ENCODE measurements around the gene DDX59.
"Not testable (repeated sequence)": the region's sequence is repeated elsewhere in the genome, so short reads cannot be mapped to it uniquely, and the experiment has no call there.

DDX59 gene

DNA sequence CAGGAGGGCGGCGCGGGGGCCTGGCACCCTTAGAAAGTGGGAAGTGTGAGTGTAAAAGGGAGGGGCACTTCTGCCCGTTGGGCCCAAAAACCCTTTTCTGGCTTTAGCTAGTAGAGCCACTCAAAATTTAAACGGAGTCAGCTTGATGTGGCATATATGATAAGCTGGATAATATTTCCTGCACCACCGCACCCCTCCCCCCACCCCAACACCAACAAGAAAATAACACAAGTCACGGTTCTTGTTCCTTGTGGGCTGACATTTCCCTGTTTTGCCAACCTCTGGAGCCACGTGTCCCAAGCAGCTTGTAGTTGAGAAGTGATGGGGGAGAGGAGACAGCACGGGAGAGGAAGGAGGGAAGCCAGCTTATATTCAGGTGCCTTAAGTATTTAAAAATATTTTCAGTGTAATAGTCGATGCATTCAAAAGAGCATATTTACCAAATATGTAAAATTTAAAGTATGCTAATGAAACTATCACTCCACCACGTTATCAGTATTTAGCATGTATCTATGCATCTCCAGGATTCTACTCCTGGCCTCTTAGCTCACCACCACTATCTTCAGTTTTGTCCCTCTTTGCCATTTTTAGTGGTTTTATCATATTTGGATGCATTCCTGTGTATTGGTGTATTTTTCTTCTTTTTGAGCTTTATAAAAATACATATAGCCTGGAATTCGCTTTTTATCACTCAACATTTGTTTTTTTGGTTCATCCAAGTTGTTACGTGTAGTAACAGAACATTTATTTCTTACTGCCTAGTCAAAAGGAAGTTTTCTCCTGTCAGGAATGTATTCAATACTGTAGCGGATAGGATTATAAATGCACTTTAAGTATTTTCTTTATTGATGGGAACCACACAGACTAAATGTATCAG is 773 bp upstream of the DDX59 start:
- no peak for DNase-seq

DNA sequence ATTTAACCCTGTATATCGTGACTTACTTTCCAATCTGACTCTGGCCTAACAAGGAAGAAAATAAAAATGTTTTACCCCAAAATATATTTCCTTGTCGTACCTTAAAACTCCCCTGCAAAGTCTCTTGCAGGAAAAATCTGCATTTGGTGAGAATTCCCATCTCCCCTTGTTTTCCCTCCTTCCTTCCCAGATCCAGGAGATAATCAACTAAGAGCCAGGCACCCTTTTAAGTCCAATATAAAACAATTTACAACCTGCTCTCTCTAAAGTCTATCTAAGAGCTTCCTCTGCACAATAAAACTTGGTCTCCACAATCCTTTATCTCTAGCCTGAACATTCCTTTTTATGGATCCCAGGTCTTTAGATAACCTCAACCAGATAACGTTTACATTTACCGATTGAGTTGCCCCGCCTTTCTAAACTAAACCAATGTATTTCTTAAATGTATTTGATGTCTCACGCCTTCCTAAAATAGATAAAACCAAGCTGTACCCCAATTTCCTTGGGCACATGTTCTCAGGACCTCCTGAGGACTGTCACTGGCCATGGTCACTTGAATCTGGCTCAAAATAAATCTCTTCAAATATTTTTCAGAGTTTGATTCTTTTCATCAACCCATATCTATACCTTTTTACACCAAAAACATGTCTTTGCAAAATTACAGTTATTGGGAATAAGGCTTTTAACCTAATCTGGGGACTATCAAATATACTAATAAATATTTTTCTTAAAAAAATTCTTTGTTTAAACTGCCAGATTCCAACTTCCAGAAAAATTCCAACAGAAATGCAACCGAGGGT is 993 bp downstream of the DDX59 start:
- no peak for DNase-seq

DNA sequence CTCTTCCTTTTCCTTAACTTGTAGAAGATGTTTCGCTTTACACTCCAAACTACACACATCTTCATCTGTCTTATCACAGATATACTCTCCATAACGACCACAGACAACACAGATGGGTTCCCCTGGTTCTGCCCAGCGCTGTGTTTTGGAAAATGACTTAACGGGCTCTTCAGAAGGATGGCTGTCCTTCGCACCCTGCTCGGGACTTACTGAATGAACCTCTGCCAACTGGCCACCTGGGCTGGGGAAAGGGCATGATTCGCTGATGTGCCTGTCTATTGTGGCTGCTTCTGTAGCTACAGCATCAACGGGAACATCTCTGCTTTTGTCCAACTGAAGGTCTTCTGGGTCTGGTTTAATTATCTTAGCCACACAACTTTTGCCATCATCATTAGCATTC is 3.4 kb downstream of the DDX59 start:
- no peak for DNase-seq

DNA sequence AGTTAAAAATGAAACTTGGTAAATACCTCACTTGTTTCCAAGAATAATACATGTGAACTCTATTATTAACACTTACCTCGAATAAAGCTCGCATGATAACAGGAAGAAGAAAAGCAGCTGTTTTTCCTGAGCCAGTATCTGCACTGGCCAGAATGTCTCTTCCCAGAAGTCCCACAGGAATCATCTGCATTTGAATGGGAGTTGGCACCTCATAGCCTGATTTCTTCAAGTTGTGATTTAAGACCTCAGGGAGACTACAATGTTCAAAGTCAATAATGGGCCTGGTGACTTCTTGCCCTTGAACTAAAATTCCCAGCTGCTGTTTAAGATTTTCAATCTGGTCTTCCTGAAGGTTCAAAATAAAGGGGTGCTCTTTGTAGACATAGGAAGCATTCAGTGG is 3.8 kb downstream of the DDX59 start:
- DNase-seq, result no peak

DNA sequence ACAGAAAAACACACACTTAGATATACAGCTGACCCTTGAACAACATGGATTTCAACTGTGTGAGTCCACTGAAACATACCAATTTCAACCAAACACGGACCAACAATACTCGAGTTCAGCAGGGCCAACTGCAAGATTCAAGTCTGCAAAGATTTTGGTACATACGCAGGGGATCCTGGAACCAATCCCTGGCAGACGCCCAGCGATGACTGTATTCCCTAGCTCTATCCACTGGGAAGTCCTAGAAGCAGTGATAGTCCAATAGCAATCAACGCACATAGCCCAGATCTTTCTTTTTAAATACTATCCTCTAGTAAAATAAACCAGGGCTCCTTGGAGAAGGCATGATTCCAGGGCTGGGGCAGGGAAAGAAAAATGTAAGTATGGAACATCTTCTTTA is 9.0 kb downstream of the DDX59 start:
- DNase-seq, result no peak

DNA sequence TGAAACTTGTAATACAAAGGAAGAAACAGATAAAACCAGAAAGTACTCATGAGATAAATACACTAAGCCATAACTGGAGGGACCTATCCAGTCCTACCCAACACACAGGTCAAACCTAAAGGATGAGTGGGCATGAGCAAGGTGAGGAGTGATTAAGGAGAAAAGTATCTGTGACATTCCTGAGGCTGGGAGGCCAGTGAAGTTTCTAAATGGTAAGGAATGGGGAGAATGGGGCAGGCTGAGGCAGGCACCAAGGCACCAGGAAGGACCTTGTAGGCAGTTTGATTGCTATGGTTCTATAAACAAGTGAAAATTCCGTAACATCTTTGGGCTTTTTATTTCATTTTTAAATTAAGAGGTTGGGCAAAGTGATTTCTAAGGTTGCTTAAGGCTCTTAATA is 10.4 kb downstream of the DDX59 start:
- DNase-seq, result no peak

DNA sequence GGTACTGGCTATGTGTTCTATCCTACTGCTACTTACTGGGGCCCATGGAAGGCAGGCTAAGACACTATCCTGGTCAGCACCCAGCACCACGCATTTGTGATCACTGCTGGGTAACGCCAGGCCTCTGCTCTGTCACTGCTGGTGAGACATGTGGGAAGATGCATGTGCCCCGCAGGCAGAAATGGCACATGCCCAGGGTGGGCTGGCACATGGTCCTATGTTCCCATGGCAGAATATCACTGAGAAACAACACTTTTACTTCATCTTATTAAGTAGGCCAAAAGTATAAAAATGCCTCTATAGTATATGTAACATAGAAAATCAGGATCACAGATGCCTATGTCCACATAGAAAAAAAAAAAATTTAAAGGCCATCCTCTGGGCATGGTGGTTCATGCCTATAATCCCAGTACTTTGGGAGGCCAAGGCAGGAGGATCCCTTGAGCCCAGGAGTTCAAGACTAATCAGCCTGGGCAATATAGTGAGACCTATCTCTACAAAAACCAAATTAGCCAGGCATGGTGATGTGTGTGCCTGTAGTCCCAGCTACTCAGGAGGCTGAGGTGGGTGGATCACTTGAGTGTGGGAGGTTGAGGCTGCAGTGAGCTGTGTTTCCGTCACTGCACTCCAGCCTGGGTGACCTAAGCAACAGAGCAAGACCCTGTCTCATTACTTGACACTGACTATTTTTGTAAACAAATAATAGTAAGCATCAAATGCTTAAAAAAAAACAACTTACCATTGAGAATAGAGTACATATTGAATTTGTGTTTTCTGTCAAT is 11.5 kb downstream of the DDX59 start:
- DNase-seq, result no peak

DNA sequence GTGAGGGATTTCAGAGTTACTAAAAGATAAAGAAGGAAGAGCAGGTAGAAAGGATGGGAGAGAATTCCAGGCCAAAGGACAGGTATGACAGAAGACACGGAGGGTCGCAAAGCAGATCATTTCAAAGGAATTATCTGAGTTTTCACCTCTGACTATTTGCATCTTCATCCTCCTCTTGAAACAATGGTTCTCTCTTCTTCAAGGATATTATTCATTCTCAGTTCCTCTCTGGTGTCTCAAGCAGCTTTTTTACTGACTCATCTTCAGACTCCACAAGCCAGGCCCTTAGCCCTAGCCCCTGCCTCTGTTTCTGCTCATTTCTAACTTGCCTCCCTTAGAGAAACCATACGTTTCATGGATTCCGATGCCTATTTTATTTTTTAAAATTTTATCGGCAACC is 15.0 kb downstream of the DDX59 start:
- no peak for DNase-seq

DNA sequence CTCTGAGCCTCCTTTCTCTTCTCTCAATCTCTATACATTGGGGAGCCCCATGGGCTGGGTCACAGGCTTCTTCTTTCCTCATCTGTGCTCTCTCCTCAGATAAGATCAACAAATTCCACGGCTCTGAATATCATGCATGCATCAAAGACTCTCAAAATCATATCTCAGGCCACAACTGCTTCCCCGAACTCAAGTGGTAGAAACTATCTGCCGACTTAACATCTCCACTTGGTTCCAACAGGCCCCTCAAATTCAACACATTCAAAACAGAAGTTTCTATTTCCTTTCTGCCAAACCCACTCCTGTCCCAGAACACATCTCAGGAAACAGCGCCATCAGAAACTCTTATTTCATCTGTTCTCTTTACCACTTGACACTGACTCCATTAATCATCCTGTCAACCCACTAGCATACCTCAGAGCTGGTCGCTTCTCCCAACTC is 16.7 kb downstream of the DDX59 start:
- DNase-seq, result no peak

DNA sequence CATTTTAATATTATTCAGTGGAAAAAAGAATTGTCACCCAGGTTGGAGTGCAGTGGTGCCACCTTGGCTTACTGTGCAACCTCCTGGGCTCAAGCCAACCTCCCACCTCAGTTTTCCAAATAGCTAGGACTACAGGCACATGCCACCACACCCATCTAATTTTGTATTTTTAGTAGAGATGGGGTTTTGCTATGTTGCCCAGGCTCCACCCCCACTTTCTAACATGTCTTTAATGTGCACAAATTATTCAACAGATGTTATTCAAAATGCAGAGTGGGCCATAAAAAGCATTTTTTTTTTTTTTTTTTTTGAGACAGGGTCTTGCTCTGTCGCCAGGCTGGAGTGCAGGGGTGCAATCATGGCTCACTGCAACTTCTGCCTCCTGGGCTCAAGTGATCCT is 17.3 kb downstream of the DDX59 start:
- DNase-seq, result no peak

DNA sequence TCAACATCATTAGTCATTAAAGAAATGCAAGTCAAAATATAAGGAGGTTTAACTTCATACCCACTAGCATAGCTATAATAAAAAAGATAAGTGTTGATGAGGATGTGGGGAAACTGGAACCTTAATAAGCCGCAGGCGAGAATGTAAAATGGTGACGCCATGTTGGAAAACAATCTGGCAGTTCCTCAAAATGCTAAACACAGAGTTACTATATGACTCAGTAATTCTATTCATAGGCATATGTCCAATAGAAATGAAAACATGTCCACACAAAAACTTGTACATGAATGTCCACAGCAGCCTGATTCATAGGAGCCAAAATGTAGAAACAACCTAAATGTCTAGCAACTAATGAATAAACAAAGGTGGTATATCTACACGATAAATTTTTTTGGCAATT is 23.2 kb downstream of the DDX59 start:
- no peak for DNase-seq

DNA sequence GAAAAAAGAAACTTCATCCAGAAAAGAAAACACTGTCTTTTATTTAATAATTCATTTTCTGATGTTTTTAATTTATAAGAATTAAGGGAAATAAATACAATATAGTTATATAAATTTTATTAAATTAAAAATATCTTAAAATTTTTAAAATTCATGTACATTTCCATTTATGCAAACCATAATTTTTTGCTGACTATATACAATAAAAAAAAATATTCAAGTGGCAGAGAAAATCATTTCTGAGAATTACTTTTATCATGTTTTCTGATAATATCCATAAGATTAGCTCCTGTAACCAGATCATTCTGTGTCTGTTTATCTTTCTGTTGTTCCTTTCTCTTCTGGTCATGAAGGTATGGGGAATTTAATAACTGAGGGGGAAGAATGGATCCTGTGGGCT is 25.7 kb downstream of the DDX59 start:
- no peak for DNase-seq

DNA sequence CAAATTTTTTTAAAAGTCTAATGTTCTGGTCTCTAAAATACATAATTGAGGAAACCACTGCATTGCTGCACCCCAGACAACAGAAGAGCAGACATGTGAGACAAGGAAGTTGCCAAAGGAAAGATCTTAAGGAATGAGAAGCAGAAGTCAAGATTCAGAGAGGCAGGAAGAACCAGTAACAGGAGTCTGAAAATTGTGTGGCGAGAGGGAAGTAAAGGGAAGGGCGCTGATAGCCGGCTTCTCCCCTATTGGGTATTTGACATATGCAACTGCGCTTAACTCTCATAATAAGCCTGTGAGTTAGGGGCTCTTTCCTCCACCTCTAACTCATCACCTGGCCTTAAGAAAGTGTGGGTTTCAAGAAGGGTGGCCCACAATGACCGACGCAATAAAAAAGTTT is 27.2 kb downstream of the DDX59 start:
- no peak for DNase-seq

DNA sequence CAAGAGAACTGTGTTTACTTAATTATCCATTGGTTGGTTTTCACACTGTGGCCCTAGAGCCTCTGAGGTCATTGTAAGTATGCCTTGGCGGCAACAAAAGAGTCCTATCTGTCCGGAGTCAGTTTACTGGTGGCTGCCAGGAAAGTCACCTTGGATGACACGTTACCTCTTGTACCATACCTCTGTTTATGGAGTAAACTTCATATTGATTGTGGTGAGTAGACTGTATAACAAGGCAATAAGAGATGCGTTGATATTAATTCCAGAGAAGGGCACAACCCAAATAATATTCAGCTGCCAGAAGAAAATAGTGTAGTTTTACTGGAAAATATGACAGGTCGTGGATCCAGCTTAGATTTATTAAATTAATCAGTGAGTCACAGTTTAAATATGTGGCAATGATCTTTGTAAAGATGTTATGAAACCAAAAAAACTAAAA is 28.7 kb downstream of the DDX59 start:
- no peak for DNase-seq

DNA sequence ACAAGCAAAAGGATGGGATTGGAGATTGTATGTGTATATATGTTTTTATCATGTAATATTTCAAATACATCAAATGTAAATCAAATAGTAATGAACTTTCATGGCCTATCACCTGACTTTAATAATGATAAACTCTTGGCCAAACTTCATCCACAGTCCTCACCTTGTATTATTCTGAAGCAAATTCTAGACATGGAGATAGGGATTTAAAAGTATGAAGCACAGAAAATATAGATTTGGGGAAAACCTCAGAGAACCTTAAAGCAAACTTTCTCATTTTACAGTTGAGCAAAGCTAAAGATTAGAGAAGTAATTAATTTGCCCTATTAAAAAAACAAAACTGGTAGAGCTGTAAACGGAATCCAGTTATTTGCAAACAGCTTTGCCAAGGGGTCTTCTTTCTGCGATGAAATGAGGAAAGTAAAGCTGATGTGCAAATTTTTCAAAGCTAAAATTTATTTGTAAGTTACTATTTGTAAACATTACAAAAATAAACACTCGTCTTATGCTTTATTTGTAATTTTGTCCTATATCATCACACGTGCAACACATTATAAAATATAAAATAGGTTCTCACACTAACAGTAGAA is 29.2 kb downstream of the DDX59 start:
- no peak for DNase-seq

DNA sequence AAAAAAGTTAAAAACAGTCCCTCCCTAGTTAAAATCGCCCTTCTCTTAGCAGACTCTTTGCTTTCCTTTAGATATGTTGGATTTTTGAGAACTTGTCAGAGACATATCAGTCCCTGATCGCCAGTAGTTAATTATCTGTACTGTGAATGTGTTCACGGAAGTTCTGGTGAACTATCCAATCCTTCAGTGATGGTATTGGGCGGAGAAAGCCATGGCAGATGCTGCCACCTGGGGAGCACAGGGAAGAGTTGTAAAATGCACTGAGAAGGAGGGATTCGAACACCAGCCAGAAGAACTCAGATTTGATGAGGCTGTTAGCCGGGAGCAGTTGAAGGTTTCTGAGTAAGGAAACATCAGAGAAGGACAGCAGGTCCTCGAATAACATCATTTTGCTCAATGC is 31.6 kb downstream of the DDX59 start:
- no peak for DNase-seq

DNA sequence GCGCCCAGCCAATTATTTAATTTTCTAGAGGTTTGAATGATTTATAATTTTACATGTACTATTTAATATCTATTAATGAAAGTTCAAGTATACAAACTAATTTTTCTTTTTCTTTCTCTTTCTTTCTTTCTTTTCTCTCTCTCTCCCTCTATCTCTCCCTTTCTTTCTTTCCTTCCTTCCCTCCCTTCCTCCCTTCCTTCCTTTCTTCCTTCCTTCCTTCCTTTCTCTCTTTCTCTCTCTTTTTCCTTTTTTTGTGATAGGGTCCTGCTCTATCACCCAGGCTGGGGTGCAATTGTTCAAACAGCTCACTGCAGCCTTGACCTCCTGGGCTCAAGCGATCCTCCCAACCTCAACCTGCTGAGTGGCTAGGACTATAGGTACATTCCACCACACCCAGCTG is 33.0 kb downstream of the DDX59 start:
- DNase-seq, result no peak

DNA sequence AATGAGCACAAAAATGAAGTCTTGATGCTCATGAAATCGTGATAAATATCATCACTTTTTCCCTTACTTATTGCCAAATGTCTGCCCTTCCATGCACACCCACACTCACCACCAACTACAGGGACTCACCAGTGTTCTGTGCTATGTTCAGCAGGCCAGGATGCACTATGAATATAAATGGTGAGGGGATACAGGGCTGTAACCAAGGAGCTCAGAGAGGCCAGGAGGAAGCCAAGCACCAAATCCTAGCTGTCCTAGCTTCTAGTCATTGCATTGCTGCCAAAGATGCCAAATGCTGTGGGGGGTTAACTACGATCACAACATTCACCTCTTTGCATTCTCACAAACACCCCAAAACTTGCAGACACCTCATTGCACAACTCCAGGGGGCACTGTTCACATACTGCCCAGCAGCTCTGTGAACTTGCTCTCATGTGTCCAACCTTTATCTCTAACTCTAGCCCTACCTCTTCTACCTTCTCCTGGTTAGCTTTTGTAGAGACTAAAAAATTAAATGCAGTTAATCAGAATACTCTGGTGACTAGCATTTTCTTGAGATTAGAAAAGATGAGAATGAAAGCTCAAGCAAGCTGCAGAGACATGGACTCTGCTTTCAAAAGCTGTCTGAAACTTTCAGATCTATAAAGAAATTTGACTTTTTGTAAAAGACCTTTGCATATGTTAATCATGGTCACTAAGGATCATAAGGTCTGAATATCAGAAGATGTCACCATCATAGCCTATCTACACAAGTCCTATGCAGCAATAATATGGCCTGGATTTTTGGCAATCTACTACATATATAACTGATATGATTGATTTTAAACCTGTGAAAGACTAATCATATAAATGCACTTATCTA is 35.2 kb downstream of the DDX59 start:
- DNase-seq, result no peak

DNA sequence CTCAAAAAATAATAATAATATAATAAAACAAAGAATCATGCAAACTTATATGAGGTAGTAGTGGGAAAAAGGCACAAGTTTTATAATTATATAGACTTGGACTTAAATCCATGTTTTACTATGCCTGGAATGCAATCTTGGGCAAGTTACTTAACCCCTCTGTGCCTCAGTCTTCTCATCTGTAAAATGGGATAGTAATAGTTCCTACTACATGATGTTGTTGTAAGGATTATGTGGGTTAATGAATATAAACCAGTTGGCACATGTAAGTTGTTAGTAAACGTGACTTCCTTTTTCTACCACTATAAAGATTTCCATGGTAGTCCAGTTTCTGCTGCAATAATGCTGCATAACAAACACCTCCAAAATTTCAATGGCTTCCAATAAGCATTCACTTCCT is 38.3 kb downstream of the DDX59 start:
- no peak for DNase-seq

DNA sequence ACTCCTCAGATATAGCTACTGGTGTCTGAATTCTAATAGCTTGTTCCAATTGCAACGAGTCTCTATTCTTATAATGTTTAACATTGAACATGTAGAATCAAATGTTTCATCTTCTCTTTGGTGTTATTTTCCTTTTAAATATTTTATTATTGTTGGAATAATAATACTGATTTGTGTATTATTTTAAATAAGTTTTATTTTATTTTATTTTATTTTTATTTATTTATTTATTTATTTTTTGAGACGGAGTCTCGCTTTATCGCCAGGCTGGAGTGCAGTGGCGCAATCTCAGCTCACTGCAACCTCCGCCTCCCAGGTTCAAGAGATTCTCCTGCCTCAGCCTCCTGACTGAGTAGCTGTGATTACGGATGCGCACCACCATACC is 39.2 kb downstream of the DDX59 start:
- not testable (repeated sequence) for DNase-seq

DNA sequence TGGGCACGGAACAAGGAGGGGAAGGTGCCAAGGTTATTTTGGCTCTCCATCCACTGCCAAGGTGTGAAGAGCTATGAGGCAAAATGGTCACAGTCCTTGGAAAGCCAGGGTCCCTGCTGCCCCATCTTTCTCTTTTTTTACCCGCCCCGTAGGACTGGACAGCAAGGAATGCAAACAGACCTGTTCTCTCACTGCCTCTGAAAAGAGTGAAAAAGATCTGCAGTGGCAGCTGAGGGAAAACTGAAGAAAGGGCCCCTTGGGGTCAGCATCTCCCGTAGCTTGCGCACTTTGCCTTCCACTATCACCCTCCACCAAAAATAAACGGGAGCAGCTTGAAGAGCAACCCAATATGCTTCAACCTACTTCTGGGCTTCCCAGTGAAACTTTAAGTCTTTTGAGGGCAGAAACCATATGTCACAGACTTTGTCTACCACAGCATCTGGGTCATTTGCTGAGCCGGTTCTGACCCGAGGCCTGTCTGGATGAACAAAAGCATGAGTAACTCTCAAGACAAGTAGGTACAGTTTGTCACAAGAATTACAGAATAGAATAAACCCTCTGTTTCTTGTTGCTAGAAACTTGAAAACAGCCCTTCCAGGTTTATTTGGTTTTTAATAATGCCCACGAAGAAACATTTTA is 39.7 kb downstream of the DDX59 start:
- no peak for DNase-seq
